HG03354 (cell line): Measurements from ENCODE around the gene TMTC4.
A peak's percentile ranks its signal among the peaks of the same experiment; 100 is the strongest.
"Not testable (repeated sequence)": the region's sequence is repeated elsewhere in the genome, so short reads cannot be mapped to it uniquely, and the experiment has no call there.

Experiments used
- ATAC-seq: cut with Tn5 transposase; IDR thresholded peaks from one replicate; pipeline ENCODE4 v1.9.1; 2021; ENCODE audit warnings: mild to moderate bottlenecking; ENCODE audit not compliant: unreplicated experiment, poor library complexity, severe bottlenecking

The TMTC4 gene

GRCh38 chr13:100597253-100597652 lies 77.3 kb downstream of the TMTC4 start:
- no peak for ATAC-seq

GRCh38 chr13:100596516-100596915 lies 78.1 kb downstream of the TMTC4 start:
- no peak for ATAC-seq

GRCh38 chr13:100594731-100595130 lies 79.9 kb downstream of the TMTC4 start:
- no peak for ATAC-seq

- no peak for ATAC-seq
Measured at GRCh38 chr13:100594255-100594654, 80.3 kb downstream of the TMTC4 start.

GRCh38 chr13:100589178-100589725 lies 85.3 kb downstream of the TMTC4 start:
- no peak for ATAC-seq

GRCh38 chr13:100588331-100589177 lies 86.0 kb downstream of the TMTC4 start, which contains the start of gene GGACT:
Gene GGACT (minus strand): TSS chr13:100588789. CDS start chr13:100532591, 56,198 bp downstream.
- peak; percentile 98 for ATAC-seq

- no peak for ATAC-seq
Measured at GRCh38 chr13:100584896-100585295, 89.7 kb downstream of the TMTC4 start.

- ATAC-seq = no peak
Measured at GRCh38 chr13:100581504-100581903, 93.1 kb downstream of the TMTC4 start.

- ATAC-seq = no peak
Measured at GRCh38 chr13:100581030-100581429, 93.6 kb downstream of the TMTC4 start.

- ATAC-seq = no peak
Measured at GRCh38 chr13:100580045-100580444, 94.5 kb downstream of the TMTC4 start.

GRCh38 chr13:100577239-100577638 lies 97.4 kb downstream of the TMTC4 start:
- ATAC-seq = not testable (repeated sequence)

GRCh38 chr13:100573121-100573520 lies 101.5 kb downstream of the TMTC4 start:
- peak; percentile 97 for ATAC-seq

GRCh38 chr13:100566543-100566942 lies 108.1 kb downstream of the TMTC4 start:
- no peak for ATAC-seq

GRCh38 chr13:100565286-100565685 lies 109.3 kb downstream of the TMTC4 start:
- no peak for ATAC-seq

- ATAC-seq = no peak
Measured at GRCh38 chr13:100564444-100565223, 110.0 kb downstream of the TMTC4 start.

- ATAC-seq = no peak
Measured at GRCh38 chr13:100563779-100564178, 110.8 kb downstream of the TMTC4 start.

GRCh38 chr13:100561599-100562204 lies 112.9 kb downstream of the TMTC4 start:
- no peak for ATAC-seq

GRCh38 chr13:100561158-100561499 lies 113.5 kb downstream of the TMTC4 start:
- no peak for ATAC-seq

- ATAC-seq = no peak
Measured at GRCh38 chr13:100560498-100561157, 114.0 kb downstream of the TMTC4 start.

GRCh38 chr13:100559886-100560285 lies 114.7 kb downstream of the TMTC4 start:
- no peak for ATAC-seq
